Measurements from ENCODE around the gene TPH2. TPM values are rescaled to one million over a fixed set of nuclear protein-coding genes. Genes with fewer than 3 reads are reported as not detected.

The TPH2 gene
- total and polyA plus RNA-seq, 2 of the 13 experiments (the other 11 are each of a cell fraction or from before 2014, with no cell fraction given): not detected

DNA sequence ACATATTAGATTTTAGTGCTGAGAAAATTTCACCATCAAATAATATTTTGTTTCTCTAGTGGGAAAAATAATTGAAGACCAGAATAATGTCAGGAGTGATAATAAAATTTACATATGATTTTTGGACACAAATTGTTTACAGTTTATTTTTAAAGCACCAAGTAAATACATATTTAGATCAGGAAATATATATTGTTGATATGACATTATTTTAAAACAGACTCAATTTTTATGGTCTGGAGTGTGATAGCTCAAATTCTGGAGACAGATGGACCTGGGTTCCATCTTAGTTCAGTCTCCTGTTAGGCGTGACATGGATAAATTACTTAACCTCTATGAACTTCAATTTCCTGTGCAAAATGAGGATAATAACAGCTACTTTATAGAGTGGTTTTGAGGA, 135.4 kb downstream of the TPH2 start:
- BruUV-seq (replicated peaks): no TSS peak
- H4K20me1 ChIP-seq (ENCODE audit: insufficient read depth, low read length): no peaks in the 10 kb centered on the region
- H3K27ac ChIP-seq (ENCODE audit: extremely low read length, insufficient read depth, low read length): no peak overlapping the region
- FAIRE-seq (no peak), DNase-seq (ENCODE audit: low spot score) (no peak), ATAC-seq (no peak)
- intact Hi-C loops (cut with micrococcal nuclease; ENCODE audit: unreplicated experiment): no loop called here
- WGBS (ENCODE audit: low lambda C conversion rate): 0% methylated on average over 1 of the region's 1 CpG
- POLR2A ChIA-PET: no interaction called here
- CTCF ChIA-PET (ENCODE audit: low intra/inter-chr PET ratio, low total read pairs): no interaction called here
- no peaks in the 10 kb centered on the region for H3K79me2 ChIP-seq (ENCODE audit: insufficient read depth, low read length)
- TF ChIP-seq MAFK (conservative IDR thresholded peaks at IDR 0.05 in 1 of 2, IDR thresholded peaks at IDR 0.05 in 1 of 2; ENCODE audit: low read length in 2 of 2) (peak; percentile 63 to 89), ZNF207 (IDR thresholded peaks at IDR 0.05; ENCODE audit: borderline replicate concordance) (no peak), ZNF564 (CRISPR knock-in tag; IDR thresholded peaks at IDR 0.05) (no peak), KLF9 (CRISPR knock-in tag; IDR thresholded peaks at IDR 0.05; ENCODE audit: low read depth) (no peak), ZNF879 (CRISPR knock-in tag; IDR thresholded peaks at IDR 0.05) (no peak), CEBPG (CRISPR knock-in tag; IDR thresholded peaks at IDR 0.05) (no peak), MAFF (IDR thresholded peaks at IDR 0.05; ENCODE audit: low read depth, low read length) (peak; percentile 87), FOXJ3 (CRISPR knock-in tag; IDR thresholded peaks at IDR 0.05; ENCODE audit: borderline replicate concordance) (no peak)
- in situ Hi-C loops (cut with HindIII; ENCODE audit: extremely low pct_ligation_motif_present, low pct_unique_long_range_greater_than_20kb): no loop called here
- H3K36me3 ChIP-seq (replicated peaks in 1 of 2; ENCODE audit: control insufficient read depth in 1 of 2, insufficient read depth in 2 of 2, low read length in 2 of 2): no peaks in the 10 kb centered on the region
- H2AFZ ChIP-seq (ENCODE audit: low read length): no peak overlapping the region
- no peaks in the 10 kb centered on the region for H3K4me1 ChIP-seq (ENCODE audit: insufficient read depth, low read length)
- H3K4me3 ChIP-seq (replicated peaks in 1 of 3; ENCODE audit: insufficient read depth in 1 of 3, low read depth in 2 of 3, low read length in 3 of 3): no peak overlapping the region
- no peak overlapping the region for H3K4me2 ChIP-seq (ENCODE audit: low read depth, low read length)
- no peak overlapping the region for H3K9ac ChIP-seq (ENCODE audit: insufficient read depth, low read depth, low read length)
- no peaks in the 10 kb centered on the region for H3K27me3 ChIP-seq (ENCODE audit: control insufficient read depth in 1 of 2, insufficient read depth in 2 of 2, low read length in 2 of 2)
- peaks cover 16% of the 10 kb centered on the region for H3K9me3 ChIP-seq (ENCODE audit: low read length)

DNA sequence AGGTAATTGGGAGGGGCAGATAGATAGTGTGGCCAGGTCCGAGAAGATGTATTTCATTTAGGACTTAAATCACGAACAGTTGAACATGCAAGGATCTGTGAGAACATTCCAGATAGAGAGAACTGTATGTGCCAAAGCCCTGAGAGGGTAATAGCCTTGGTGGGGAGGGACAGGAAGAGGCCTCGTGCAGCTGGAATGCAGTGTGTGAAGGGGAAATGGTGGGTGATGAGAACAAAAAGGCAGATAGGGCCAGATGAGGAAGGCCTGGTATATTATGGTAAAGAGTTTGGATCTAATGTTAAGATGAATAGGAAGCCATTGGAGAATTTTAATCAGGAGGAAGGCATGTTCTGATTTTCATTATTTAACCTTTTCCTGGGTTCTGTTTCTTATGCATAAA, 136.3 kb downstream of the TPH2 start:
- intact Hi-C loops (cut with micrococcal nuclease; ENCODE audit: unreplicated experiment): no loop called here
- Histone ChIP-seq H3K4me3 (replicated peaks in 1 of 3; ENCODE audit: insufficient read depth in 1 of 3, low read depth in 2 of 3, low read length in 3 of 3) (no peak overlapping the region), H3K9me3 (ENCODE audit: low read length) (peaks cover 16% of the 10 kb centered on the region), H3K9ac (ENCODE audit: insufficient read depth, low read depth, low read length) (no peak overlapping the region), H3K4me2 (ENCODE audit: low read depth, low read length) (no peak overlapping the region), H4K20me1 (ENCODE audit: insufficient read depth, low read length) (no peaks in the 10 kb centered on the region), H3K79me2 (ENCODE audit: insufficient read depth, low read length) (no peaks in the 10 kb centered on the region), H3K4me1 (ENCODE audit: insufficient read depth, low read length) (no peaks in the 10 kb centered on the region), H2AFZ (ENCODE audit: low read length) (no peak overlapping the region), H3K36me3 (replicated peaks in 1 of 2; ENCODE audit: control insufficient read depth in 1 of 2, insufficient read depth in 2 of 2, low read length in 2 of 2) (no peaks in the 10 kb centered on the region), H3K27ac (ENCODE audit: extremely low read length, insufficient read depth, low read length) (no peak overlapping the region), H3K27me3 (ENCODE audit: control insufficient read depth in 1 of 2, insufficient read depth in 2 of 2, low read length in 2 of 2) (no peaks in the 10 kb centered on the region)
- POLR2A ChIA-PET: no interaction called here
- in situ Hi-C loops (cut with HindIII; ENCODE audit: extremely low pct_ligation_motif_present, low pct_unique_long_range_greater_than_20kb): no loop called here
- no TSS peak for BruUV-seq (replicated peaks)
- FAIRE-seq (no peak), DNase-seq (ENCODE audit: low spot score) (no peak), ATAC-seq (no peak)
- WGBS (ENCODE audit: low lambda C conversion rate): 2% methylated on average over 3 of the region's 3 CpGs
- CTCF ChIA-PET (ENCODE audit: low intra/inter-chr PET ratio, low total read pairs): no interaction called here
- no peak for TF ChIP-seq GFI1 (CRISPR knock-in tag; IDR thresholded peaks at IDR 0.05; ENCODE audit: borderline replicate concordance)
- TF ChIP-seq NR1H2 (CRISPR knock-in tag; IDR thresholded peaks at IDR 0.05; ENCODE audit: borderline replicate concordance, low read depth): no peak
- no peak for TF ChIP-seq FOXJ3 (CRISPR knock-in tag; IDR thresholded peaks at IDR 0.05; ENCODE audit: borderline replicate concordance)
- no peak for TF ChIP-seq ATF4 (CRISPR knock-in tag; IDR thresholded peaks at IDR 0.05)
- TF ChIP-seq ZMYM3 (CRISPR knock-in tag; IDR thresholded peaks at IDR 0.05): no peak
- no peak for TF ChIP-seq ARNT2 (CRISPR knock-in tag; IDR thresholded peaks at IDR 0.05; ENCODE audit: low read depth)
- no peak for TF ChIP-seq ZNF562 (CRISPR knock-in tag; IDR thresholded peaks at IDR 0.05; ENCODE audit: borderline replicate concordance)
- no peak for TF ChIP-seq ZNF576 (CRISPR knock-in tag; IDR thresholded peaks at IDR 0.05)
- no peak for TF ChIP-seq ZNF160 (CRISPR knock-in tag; IDR thresholded peaks at IDR 0.05)
- TF ChIP-seq TRIM22 (IDR thresholded peaks at IDR 0.05): no peak
- no peak for TF ChIP-seq HBP1 (CRISPR knock-in tag; IDR thresholded peaks at IDR 0.05; ENCODE audit: low read depth)

Data from HepG2 (cell line).